Type B pancreatic cell (in vitro differentiated cells): ENCODE data around the gene RAMP1. TPM values are rescaled to one million over a fixed set of nuclear protein-coding genes. Genes with fewer than 3 reads are reported as not detected.

ENCODE experiments used
- DNase-seq: peaks from one replicate; pipeline ENCODE4 v3.0.0; 2021; ENCODE audit warnings: mixed read lengths; ENCODE audit not compliant: unreplicated experiment; ENCODE audit errors: extremely low spot score
- H3K27ac Mint-ChIP-seq: 2 replicates; pipeline ENCODE4 v1.8.0; 2021; ENCODE audit warnings: mild to moderate bottlenecking, mixed read lengths
- H3K27me3 Mint-ChIP-seq: 2 replicates; pipeline ENCODE4 v1.8.0; 2021; ENCODE audit warnings: mixed read lengths
- H3K36me3 Mint-ChIP-seq: 2 replicates; pipeline ENCODE4 v1.8.0; 2021; ENCODE audit warnings: mixed read lengths
- H3K4me1 Mint-ChIP-seq: one replicate; pipeline ENCODE4 v1.8.0; 2021; ENCODE audit warnings: mixed read lengths; ENCODE audit not compliant: unreplicated experiment
- H3K4me3 Mint-ChIP-seq: 2 replicates; pipeline ENCODE4 v1.8.0; 2021; ENCODE audit warnings: mild to moderate bottlenecking, mixed read lengths
- H3K9me3 Mint-ChIP-seq: 2 replicates; pipeline ENCODE4 v1.8.0; 2021; ENCODE audit warnings: mixed read lengths
- long read RNA-seq: library from polyadenylated mRNA; unstranded; transcript quantifications from one replicate; pipeline ENCODE4 v2.0.0, GENCODE V29; 2020
- total RNA-seq: library from RNA; stranded (reverse); gene quantifications from 2 replicates; pipeline ENCODE4 v1.2.1, GENCODE V29; 2021; ENCODE audit warnings: low replicate concordance
- TF ChIP-seq, protein P1 (sequence below): fragments of 200-600 bp; sonication (generic); conservative IDR thresholded peaks from 2 replicates; pipeline ENCODE4 v1.5.0; 2021; ENCODE audit warnings: antibody characterized with exemption, mild to moderate bottlenecking

The RAMP1 gene
- total RNA-seq = 11.3 and 23.8 TPM in 2 replicates
- long read RNA-seq, partial matches to known transcripts = 0 of 3 reads
- long read RNA-seq, other reads (novel, unspliced or antisense) = 0 of 3 reads

DNA sequence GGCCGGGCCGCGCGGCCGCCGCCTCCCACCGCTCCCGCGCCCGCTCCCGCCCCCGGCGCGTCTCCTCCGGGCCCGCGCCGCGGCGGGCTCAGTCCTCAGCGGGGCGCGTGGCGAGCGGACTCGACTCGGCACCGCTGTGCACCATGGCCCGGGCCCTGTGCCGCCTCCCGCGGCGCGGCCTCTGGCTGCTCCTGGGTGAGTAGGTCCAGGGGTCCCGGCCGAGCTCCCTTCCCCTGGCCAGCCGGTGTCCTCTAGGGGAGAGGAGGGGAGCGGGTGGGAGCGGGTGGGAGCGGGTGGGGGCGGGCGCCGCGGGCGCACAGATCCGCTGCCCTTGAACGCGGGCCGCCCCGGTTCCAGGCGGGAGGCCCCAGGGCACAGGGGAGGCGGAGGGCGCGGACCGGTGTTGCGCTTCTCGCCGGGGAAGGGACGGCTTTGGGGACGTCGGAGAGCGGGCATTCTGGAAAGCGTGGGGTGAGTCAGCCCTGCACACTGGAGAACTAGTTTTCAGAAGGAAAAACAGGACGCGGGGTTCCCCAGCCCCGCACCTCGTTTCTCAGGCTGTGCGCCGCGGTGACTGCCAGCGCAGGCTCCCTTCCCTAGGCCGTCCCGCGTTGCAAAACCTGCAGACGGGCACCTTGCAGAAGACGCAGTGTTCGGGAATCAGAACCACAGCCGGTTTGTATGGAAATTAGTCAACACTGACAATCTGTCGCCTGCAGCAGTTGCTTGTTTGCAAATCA is at the start of gene RAMP1:
Gene RAMP1 (plus strand): TSS at position 91 of the 740 bp plus-strand sequence. CDS start 53 bp downstream, at position 144.
- TF ChIP-seq, protein P1, sequence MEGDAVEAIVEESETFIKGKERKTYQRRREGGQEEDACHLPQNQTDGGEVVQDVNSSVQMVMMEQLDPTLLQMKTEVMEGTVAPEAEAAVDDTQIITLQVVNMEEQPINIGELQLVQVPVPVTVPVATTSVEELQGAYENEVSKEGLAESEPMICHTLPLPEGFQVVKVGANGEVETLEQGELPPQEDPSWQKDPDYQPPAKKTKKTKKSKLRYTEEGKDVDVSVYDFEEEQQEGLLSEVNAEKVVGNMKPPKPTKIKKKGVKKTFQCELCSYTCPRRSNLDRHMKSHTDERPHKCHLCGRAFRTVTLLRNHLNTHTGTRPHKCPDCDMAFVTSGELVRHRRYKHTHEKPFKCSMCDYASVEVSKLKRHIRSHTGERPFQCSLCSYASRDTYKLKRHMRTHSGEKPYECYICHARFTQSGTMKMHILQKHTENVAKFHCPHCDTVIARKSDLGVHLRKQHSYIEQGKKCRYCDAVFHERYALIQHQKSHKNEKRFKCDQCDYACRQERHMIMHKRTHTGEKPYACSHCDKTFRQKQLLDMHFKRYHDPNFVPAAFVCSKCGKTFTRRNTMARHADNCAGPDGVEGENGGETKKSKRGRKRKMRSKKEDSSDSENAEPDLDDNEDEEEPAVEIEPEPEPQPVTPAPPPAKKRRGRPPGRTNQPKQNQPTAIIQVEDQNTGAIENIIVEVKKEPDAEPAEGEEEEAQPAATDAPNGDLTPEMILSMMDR = no peak
- peak within 1 kb of the TSS; percentile 70 for H3K27ac Mint-ChIP-seq
- no peaks in the 10 kb centered on the region for H3K9me3 Mint-ChIP-seq
- no peaks in the 10 kb centered on the region for H3K36me3 Mint-ChIP-seq
- peaks cover 16% of the 10 kb centered on the region for H3K4me1 Mint-ChIP-seq
- peaks cover 64% of the 10 kb centered on the region for H3K27me3 Mint-ChIP-seq
- DNase-seq = no peak
- H3K4me3 Mint-ChIP-seq = peak within 1 kb of the TSS; percentile 80

DNA sequence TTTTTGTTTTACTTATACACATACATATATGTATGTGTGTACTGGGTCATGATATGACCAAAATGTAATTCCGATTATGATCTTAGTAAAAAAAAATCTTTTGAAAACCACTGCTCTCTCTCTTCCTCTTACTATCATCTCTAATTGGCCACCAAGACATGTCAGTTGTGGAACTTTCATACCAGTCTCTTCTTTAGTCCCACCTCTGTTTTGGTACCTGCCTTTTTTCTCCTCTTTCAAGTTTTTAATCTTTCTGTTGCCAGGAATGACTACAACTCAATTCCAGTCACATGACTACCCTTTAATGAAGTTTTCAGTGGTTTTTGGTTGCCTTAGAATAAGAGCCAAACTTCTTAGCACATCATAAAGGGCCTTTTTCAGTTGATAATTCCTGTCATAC is 43.8 kb upstream of the RAMP1 start:
- peaks cover 27% of the 10 kb centered on the region for H3K27me3 Mint-ChIP-seq
- no peaks in the 10 kb centered on the region for H3K9me3 Mint-ChIP-seq
- H3K27ac Mint-ChIP-seq = no peak overlapping the region
- TF ChIP-seq, protein P1 = no peak
- DNase-seq = no peak
- H3K4me3 Mint-ChIP-seq = no peak overlapping the region
- H3K36me3 Mint-ChIP-seq = no peaks in the 10 kb centered on the region
- peaks cover 6% of the 10 kb centered on the region for H3K4me1 Mint-ChIP-seq

DNA sequence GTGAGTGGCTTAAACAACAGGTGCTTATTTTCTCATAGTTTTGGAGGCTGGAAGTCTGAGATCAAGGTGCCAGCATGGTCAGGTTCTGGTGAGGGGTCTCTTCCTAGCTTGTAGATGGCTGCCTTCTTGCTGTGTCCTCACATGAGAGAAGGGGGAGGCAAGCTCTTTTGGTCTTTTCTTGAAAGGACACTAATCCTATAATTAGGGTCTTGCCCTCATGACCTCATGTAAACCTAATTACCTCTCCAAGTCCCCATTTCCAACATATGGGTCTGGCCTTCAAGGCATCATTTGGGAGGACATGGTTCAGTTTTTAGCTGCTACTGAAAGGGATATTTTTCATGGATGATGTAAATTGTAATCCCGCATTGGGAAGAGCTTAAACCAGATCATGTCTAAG is 42.9 kb upstream of the RAMP1 start:
- no peaks in the 10 kb centered on the region for H3K36me3 Mint-ChIP-seq
- TF ChIP-seq, protein P1 = no peak
- no peaks in the 10 kb centered on the region for H3K9me3 Mint-ChIP-seq
- H3K27me3 Mint-ChIP-seq = peaks cover 26% of the 10 kb centered on the region
- no peak for DNase-seq
- H3K4me1 Mint-ChIP-seq = peaks cover 6% of the 10 kb centered on the region
- no peak overlapping the region for H3K4me3 Mint-ChIP-seq
- no peak overlapping the region for H3K27ac Mint-ChIP-seq

DNA sequence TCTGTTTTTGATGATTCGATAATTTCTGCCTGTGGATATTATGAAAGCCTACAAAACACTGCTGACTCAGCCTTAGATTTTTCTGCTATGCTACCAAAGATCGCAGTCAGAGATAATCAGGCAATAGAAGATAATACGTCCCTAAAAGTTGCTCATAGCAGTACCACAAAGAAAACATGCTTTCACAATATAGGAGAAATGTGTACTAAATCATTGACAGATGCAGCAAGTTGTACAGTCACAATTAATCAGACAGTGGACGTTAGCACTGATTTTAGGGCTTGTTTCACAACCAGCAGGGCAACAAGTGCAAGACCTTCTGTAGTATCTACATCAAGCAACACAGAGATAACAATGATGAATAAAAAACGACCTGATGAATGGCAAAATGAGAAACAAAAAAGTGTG is 41.4 kb upstream of the RAMP1 start:
- H3K36me3 Mint-ChIP-seq = no peaks in the 10 kb centered on the region
- H3K27ac Mint-ChIP-seq = no peak overlapping the region
- peaks cover 17% of the 10 kb centered on the region for H3K27me3 Mint-ChIP-seq
- H3K9me3 Mint-ChIP-seq = no peaks in the 10 kb centered on the region
- H3K4me3 Mint-ChIP-seq = no peak overlapping the region
- H3K4me1 Mint-ChIP-seq = peaks cover 6% of the 10 kb centered on the region
- TF ChIP-seq, protein P1 = no peak
- no peak for DNase-seq

DNA sequence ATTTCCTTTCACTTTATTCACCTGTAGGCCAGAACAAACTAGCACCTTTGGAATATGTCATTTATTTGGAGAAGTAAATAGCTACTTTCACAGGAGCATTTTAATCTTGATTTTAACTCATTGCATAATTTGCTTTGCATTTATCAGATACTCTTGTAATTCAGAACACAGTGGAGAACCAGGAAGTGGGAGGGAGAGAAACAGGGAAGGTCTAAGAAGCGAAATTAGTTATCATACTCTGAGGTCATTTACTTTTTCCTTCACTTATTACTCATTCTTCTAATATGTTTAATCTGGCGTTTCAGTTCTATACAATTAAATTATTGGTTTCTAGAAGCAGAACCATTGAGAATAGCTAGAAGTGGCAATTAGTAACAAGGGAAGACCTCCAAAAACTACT is 40.2 kb upstream of the RAMP1 start:
- Mint-ChIP-seq H3K27me3 (peaks cover 16% of the 10 kb centered on the region), H3K4me1 (peaks cover 6% of the 10 kb centered on the region), H3K27ac (no peak overlapping the region), H3K4me3 (no peak overlapping the region), H3K9me3 (no peaks in the 10 kb centered on the region), H3K36me3 (no peaks in the 10 kb centered on the region)
- TF ChIP-seq, protein P1 = no peak
- no peak for DNase-seq
